Uterus (tissue), 2 donors: ENCODE measurements around the gene HIVEP2.

Experiments
- CTCF ChIP-seq, 4 experiments: fragments of 200-600 bp in 2 of 4; fragments of 450-650 bp in 2 of 4; sonication (generic) in 2 of 4; IDR thresholded peaks; one replicate each; pipeline ENCODE4 v1.5.1; 2016 to 2019; ENCODE audit warnings: antibody characterized with exemption in 4 of 4, mild to moderate bottlenecking in 2 of 4, moderate library complexity in 1 of 4
- POLR2A ChIP-seq, 2 donors: fragments of 450-650 bp; IDR thresholded peaks; one replicate each; pipeline ENCODE4 v1.6.1; 2016; ENCODE audit warnings: antibody characterized with exemption in 2 of 2, mild to moderate bottlenecking in 1 of 2, moderate library complexity in 1 of 2

- TF ChIP-seq CTCF (IDR thresholded peaks at IDR 0.05) (no peak), POLR2A (IDR thresholded peaks at IDR 0.05) (no peak)
Observed at GRCh38 chr6:142825760-142826159, 119.2 kb downstream of the HIVEP2 start.
